Measurements from ENCODE around the gene SELENOP.

DNA sequence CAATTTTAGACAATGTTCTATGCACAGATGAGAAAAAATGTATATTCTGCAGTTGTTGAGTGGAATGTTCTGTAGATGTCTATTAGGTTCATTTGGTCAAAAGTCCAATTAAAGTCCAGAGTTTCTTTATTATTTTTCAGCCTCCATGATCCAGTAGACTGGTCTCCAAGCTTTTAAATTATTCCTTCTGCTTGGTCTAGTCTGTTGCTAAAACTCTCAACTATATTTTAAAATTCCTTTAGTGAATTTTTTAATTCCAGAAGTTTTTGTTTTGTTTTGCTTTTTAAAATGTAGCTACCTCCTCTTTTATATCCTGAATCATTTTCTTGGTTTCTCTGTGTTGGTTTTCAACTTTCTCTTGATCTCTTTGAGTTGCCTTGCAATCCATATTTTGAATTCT lies 24.6 kb downstream of the SELENOP start:
- TF ChIP-seq POLR2A (IDR thresholded peaks at IDR 0.05) (no peak), CTCF (IDR thresholded peaks at IDR 0.05) (no peak), POLR2AphosphoS5 (IDR thresholded peaks at IDR 0.05; ENCODE audit: insufficient read depth in 1 of 2, low read depth in 1 of 2) (no peak)
